Type B pancreatic cell (in vitro differentiated cells): ENCODE measurements around the gene TMEM248. TPM values are rescaled to one million over a fixed set of nuclear protein-coding genes. Genes with fewer than 3 reads are reported as not detected.

Experiments used
- DNase-seq: peaks from one replicate; pipeline ENCODE4 v3.0.0; 2021; ENCODE audit warnings: mixed read lengths; ENCODE audit not compliant: unreplicated experiment; ENCODE audit errors: extremely low spot score
- H3K27ac Mint-ChIP-seq: 2 replicates; pipeline ENCODE4 v1.8.0; 2021; ENCODE audit warnings: mild to moderate bottlenecking, mixed read lengths
- H3K27me3 Mint-ChIP-seq: 2 replicates; pipeline ENCODE4 v1.8.0; 2021; ENCODE audit warnings: mixed read lengths
- H3K36me3 Mint-ChIP-seq: 2 replicates; pipeline ENCODE4 v1.8.0; 2021; ENCODE audit warnings: mixed read lengths
- H3K4me1 Mint-ChIP-seq: one replicate; pipeline ENCODE4 v1.8.0; 2021; ENCODE audit warnings: mixed read lengths; ENCODE audit not compliant: unreplicated experiment
- H3K4me3 Mint-ChIP-seq: 2 replicates; pipeline ENCODE4 v1.8.0; 2021; ENCODE audit warnings: mild to moderate bottlenecking, mixed read lengths
- H3K9me3 Mint-ChIP-seq: 2 replicates; pipeline ENCODE4 v1.8.0; 2021; ENCODE audit warnings: mixed read lengths
- total RNA-seq: library from RNA; stranded (reverse); gene quantifications from 2 replicates; pipeline ENCODE4 v1.2.1, GENCODE V29; 2021; ENCODE audit warnings: low replicate concordance
- TF ChIP-seq, protein P1 (sequence below): fragments of 200-600 bp; sonication (generic); conservative IDR thresholded peaks from 2 replicates; pipeline ENCODE4 v1.5.0; 2021; ENCODE audit warnings: antibody characterized with exemption, mild to moderate bottlenecking

The TMEM248 gene
- total RNA-seq, 1 donor from 2014 or later, result 71.6 TPM

DNA sequence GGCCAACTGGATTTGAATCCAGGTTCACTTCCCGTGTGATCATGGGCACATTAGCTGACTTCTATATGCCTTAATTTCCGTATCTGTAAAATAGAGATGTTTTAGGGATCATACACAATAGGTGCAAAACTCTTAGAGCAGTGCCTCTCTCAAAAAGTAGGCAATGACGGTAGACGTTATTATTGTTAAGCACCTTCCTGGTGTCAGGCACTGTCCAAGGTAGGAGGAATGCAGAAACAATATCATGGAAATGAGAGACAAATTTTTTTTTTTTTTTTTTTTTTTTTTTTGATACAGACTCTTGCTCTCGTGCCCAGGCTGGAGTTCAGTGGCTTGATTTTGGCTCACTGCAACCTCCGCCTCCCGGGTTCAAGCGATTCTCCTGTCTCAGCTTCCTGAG, 8.1 kb downstream of the TMEM248 start:
- Mint-ChIP-seq H3K36me3 (peaks cover 18% of the 10 kb centered on the region), H3K9me3 (no peaks in the 10 kb centered on the region), H3K27ac (no peak overlapping the region), H3K27me3 (no peaks in the 10 kb centered on the region), H3K4me1 (peaks cover 19% of the 10 kb centered on the region), H3K4me3 (no peak overlapping the region)
- TF ChIP-seq, protein P1, sequence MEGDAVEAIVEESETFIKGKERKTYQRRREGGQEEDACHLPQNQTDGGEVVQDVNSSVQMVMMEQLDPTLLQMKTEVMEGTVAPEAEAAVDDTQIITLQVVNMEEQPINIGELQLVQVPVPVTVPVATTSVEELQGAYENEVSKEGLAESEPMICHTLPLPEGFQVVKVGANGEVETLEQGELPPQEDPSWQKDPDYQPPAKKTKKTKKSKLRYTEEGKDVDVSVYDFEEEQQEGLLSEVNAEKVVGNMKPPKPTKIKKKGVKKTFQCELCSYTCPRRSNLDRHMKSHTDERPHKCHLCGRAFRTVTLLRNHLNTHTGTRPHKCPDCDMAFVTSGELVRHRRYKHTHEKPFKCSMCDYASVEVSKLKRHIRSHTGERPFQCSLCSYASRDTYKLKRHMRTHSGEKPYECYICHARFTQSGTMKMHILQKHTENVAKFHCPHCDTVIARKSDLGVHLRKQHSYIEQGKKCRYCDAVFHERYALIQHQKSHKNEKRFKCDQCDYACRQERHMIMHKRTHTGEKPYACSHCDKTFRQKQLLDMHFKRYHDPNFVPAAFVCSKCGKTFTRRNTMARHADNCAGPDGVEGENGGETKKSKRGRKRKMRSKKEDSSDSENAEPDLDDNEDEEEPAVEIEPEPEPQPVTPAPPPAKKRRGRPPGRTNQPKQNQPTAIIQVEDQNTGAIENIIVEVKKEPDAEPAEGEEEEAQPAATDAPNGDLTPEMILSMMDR, result no peak
- DNase-seq, result no peak

DNA sequence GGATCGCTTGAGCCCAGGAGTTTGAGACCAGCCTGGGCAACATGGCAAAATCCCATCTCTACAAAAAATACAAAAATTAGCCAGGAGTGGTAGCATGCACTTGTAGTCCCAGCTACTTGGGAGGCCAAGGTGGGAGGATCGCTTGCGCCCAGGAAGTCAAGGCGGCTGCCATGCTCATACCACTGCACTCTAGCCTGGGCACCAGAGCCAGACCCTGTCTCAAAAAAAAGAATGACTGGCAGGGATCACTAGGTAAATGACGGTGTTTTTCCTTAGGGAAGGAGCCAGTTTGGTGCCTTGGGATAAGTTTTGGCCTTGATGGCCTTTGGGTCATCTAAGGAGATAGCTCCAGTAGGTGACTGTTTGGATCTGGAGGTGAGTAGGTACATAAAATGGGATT, 8.9 kb downstream of the TMEM248 start:
- peaks cover 19% of the 10 kb centered on the region for H3K4me1 Mint-ChIP-seq
- TF ChIP-seq, protein P1, result no peak
- peak overlapping the region; percentile 11 for H3K27ac Mint-ChIP-seq
- H3K27me3 Mint-ChIP-seq, result no peaks in the 10 kb centered on the region
- peaks cover 18% of the 10 kb centered on the region for H3K36me3 Mint-ChIP-seq
- H3K9me3 Mint-ChIP-seq, result no peaks in the 10 kb centered on the region
- DNase-seq, result no peak
- no peak overlapping the region for H3K4me3 Mint-ChIP-seq

DNA sequence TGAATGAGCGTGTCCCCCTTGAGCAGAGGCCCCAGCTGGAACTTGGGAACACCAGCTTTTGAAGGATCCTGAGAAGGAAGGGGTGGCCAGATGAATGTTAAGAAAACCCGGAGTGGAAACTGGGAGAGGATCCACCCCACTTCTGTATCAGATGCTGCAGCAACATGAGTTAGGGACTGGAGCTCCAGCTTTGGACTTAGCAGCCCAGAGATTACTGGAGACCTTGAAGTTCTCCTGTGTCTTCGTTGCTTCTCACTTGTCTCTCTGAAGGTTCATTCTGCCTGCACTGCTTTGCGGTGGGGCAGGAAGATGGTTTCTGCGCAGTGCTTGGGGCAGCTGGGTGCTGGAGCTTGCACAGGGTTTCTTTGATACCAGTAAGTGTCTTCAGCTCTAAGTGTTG, 9.3 kb downstream of the TMEM248 start:
- peak overlapping the region; percentile 11 for H3K27ac Mint-ChIP-seq

DNA sequence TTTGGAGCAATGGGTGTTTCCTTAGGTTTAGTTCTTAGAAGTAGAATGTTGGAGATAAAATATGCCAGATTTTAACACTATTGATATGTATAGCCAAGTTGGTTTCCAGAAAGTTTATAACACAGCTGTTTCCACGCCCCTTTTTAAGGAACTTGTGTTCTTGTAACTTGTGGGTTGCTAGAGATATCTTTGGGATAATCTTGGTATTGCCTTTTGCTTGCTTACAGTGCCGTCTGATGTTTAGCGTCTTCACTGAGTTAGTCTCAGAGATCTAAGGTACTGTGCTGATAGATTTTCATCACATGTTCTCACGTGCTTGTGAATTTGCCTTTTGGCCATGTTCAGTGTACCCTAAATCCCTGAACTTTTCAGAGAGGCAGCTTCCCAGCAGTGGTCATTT, 12.4 kb downstream of the TMEM248 start:
- Mint-ChIP-seq H3K4me1 (peaks cover 11% of the 10 kb centered on the region), H3K27ac (peak overlapping the region; percentile 38), H3K4me3 (no peak overlapping the region), H3K36me3 (peaks cover 29% of the 10 kb centered on the region), H3K9me3 (peaks cover 9% of the 10 kb centered on the region), H3K27me3 (no peaks in the 10 kb centered on the region)
- TF ChIP-seq, protein P1, result no peak
- no peak for DNase-seq

More for the DNA sequence above, 9.3 kb downstream of the TMEM248 start:
- peaks cover 16% of the 10 kb centered on the region for H3K4me1 Mint-ChIP-seq
- no peaks in the 10 kb centered on the region for H3K9me3 Mint-ChIP-seq
- TF ChIP-seq, protein P1, result no peak
- peaks cover 15% of the 10 kb centered on the region for H3K36me3 Mint-ChIP-seq
- DNase-seq, result no peak
- H3K27me3 Mint-ChIP-seq, result no peaks in the 10 kb centered on the region
- H3K4me3 Mint-ChIP-seq, result no peak overlapping the region

DNA sequence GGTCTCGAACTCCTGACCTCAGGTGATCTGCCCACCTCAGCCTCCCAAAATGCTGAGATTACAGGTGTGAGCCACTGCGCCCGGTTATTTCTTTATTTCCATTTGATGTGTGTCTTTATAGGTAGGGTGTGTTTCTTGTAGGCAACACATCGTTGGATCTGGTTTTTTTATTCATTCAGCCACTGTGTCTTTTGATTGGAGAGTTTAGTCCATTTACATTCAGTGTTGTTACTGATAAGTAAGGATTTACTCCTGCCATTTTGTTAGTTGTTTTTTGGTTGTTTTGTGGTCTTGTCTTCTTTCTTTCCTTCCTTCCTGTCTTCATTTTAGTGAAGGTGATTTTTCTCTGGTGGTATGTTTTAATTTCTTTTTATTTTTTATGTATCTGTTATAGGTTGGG, 16.9 kb downstream of the TMEM248 start:
- Mint-ChIP-seq H3K4me3 (no peak overlapping the region), H3K9me3 (peaks cover 9% of the 10 kb centered on the region), H3K27me3 (no peaks in the 10 kb centered on the region), H3K4me1 (peaks cover 3% of the 10 kb centered on the region), H3K36me3 (peaks cover 26% of the 10 kb centered on the region), H3K27ac (no peak overlapping the region)
- no peak for DNase-seq
- TF ChIP-seq, protein P1, result no peak

DNA sequence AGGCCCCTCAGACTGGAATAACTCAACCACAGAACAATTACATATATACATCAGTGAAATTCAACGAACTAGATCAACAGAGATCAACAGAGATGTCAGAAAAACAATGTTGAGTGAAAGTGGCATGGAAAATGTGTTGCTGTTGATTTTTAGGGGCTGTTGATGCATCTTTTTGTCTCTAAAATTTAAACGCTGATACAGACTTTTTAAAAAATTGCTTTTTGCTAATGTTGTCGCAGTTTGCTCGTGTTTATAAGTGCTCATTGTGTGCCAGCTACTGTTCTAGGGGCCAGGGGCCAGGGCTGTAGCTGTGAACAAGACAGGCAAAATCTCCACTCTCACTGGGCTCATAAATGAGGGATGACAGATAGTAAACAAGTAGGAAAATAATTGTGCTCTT, 18.3 kb downstream of the TMEM248 start:
- peaks cover 24% of the 10 kb centered on the region for H3K36me3 Mint-ChIP-seq
- no peak overlapping the region for H3K4me3 Mint-ChIP-seq
- H3K27ac Mint-ChIP-seq, result no peak overlapping the region
- no peaks in the 10 kb centered on the region for H3K27me3 Mint-ChIP-seq
- no peaks in the 10 kb centered on the region for H3K4me1 Mint-ChIP-seq
- TF ChIP-seq, protein P1, result no peak
- no peak for DNase-seq
- peaks cover 9% of the 10 kb centered on the region for H3K9me3 Mint-ChIP-seq
